Smooth muscle cell (in vitro differentiated cells): ENCODE data around the gene MUCL3. TPM values are rescaled to one million over a fixed set of nuclear protein-coding genes. Genes with fewer than 3 reads are reported as not detected.

Source experiments
- DNase-seq: peaks from one replicate; lab custom pipeline; 2025; ENCODE audit not compliant: unreplicated experiment; lab: John Stamatoyannopoulos, UW
- H2AFZ ChIP-seq: fragments of 200-600 bp; sonication (generic); 2 replicates; pipeline ENCODE4 v1.6.0; 2016; ENCODE audit warnings: antibody characterized with exemption, low read depth, mild to moderate bottlenecking
- H3F3A ChIP-seq: fragments of 200-600 bp; sonication (generic); 2 replicates; pipeline ENCODE4 v1.6.0; 2017; ENCODE audit warnings: antibody characterized with exemption, low read depth
- H3K27ac ChIP-seq: fragments of 200-600 bp; sonication (generic); 2 replicates; pipeline ENCODE4 v1.5.1; 2016; ENCODE audit warnings: low read depth, mild to moderate bottlenecking
- H3K27me3 ChIP-seq: fragments of 200-600 bp; sonication (generic); 2 replicates; pipeline ENCODE4 v1.6.1; 2016; ENCODE audit warnings: low read depth, mild to moderate bottlenecking
- H3K36me3 ChIP-seq: fragments of 200-600 bp; sonication (generic); 2 replicates; pipeline ENCODE4 v1.5.1; 2016; ENCODE audit warnings: low read depth
- H3K4me1 ChIP-seq: fragments of 200-600 bp; sonication (generic); 2 replicates; pipeline ENCODE4 v1.5.1; 2016; ENCODE audit warnings: low read depth
- H3K4me2 ChIP-seq: fragments of 200-600 bp; sonication (generic); 2 replicates; pipeline ENCODE4 v1.6.0; 2016; ENCODE audit warnings: mild to moderate bottlenecking
- H3K4me3 ChIP-seq: fragments of 200-600 bp; sonication (generic); 2 replicates; pipeline ENCODE4 v1.5.1; 2016; ENCODE audit warnings: mild to moderate bottlenecking
- H3K79me2 ChIP-seq: fragments of 200-600 bp; sonication (generic); 2 replicates; pipeline ENCODE4 v1.6.0; 2016; ENCODE audit warnings: low read depth, mild to moderate bottlenecking
- H3K9ac ChIP-seq: fragments of 200-600 bp; sonication (generic); 2 replicates; pipeline ENCODE4 v1.6.0; 2016; ENCODE audit warnings: low read depth
- H3K9me3 ChIP-seq: fragments of 200-600 bp; sonication (generic); replicated peaks from 2 replicates; pipeline ENCODE4 v1.5.1; 2016; ENCODE audit warnings: low read depth
- H4K20me1 ChIP-seq: fragments of 200-600 bp; sonication (generic); 2 replicates; pipeline ENCODE4 v1.6.0; 2016; ENCODE audit warnings: low read depth
- WGBS: methylation state at CpG from one replicate; pipeline ENCODE4 v1.1.7; 2016; ENCODE audit warnings: low lambda C conversion rate; 5-methylcytosine and 5-hydroxymethylcytosine counted together
- polyA plus RNA-seq: library from polyadenylated mRNA; unstranded; fragments of >200 nt; fragmentation: Nextera tagmentation; extraction: Ambion mirVana; gene quantifications from 2 replicates; pipeline ENCODE4 v1.2.1, GENCODE V29; 2016
- total RNA-seq: library from RNA; depleted of rRNA; stranded (reverse); fragments of >200 nt; gene quantifications from 2 replicates; pipeline ENCODE4 v1.2.3, GENCODE V29; 2014
- TF ChIP-seq, protein P1 (sequence below): fragments of 200-600 bp; sonication (generic); IDR thresholded peaks from 2 replicates; pipeline ENCODE4 v1.5.1; 2017; ENCODE audit warnings: borderline replicate concordance, mild to moderate bottlenecking, antibody characterized with exemption; ENCODE audit not compliant: insufficient read depth, poor library complexity, severe bottlenecking

Gene MUCL3, protein sequence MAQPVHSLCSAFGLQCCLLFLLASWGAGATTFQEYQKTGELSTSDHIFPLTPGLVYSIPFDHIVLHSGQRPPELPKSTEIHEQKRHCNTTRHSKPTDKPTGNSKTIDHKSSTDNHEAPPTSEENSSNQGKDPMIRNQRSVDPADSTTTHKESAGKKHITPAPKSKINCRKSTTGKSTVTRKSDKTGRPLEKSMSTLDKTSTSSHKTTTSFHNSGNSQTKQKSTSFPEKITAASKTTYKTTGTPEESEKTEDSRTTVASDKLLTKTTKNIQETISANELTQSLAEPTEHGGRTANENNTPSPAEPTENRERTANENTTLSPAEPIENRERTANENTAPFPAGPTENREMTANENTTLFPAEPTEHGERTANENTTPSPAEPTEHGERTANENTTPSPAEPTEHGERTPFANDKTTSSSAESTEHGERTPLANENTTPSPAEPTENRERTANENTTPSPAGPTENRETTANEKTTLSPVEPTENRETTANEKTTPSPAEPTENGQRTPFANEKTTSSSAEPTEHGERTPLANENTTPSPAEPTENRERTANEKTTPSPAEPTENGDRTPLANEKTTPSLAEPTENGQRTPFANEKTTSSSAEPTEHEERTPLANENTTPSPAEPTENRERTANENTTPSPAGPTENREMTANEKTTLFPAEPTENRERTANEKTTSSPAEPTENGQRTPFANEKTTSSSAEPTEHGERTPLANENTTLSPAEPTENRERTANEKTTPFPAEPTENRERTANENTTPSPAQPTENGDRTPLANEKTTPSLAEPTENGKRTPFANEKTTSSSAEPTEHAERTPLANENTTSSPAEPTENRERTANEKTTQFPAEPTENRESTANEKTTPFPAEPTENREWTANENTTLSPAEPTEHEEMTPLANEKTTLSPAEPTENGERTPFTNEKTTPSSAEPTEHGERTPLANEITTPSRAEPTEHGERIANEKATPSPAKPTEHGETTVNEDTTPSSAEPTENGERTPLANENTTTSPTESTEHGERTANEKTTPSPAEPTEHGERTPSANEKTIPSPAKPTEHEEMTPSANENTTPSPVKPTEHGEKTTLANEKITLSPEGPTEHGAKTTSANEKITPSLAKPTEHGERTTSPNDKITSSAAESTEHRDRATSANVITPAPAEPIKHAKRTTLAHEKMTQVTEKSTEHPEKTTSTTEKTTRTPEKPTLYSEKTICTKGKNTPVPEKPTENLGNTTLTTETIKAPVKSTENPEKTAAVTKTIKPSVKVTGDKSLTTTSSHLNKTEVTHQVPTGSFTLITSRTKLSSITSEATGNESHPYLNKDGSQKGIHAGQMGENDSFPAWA (N-terminal part only)
- total RNA-seq, result 0.31 TPM in 1 of 2 replicates, not detected in the other
- not detected in 2 replicates for polyA plus RNA-seq

GRCh38 chr6:30940361-30940986, at the start of gene MUCL3:
Gene MUCL3, plus strand, starts transcription at chr6:30940973. Its CDS starts 27 bp downstream, at chr6:30941000.
- TF ChIP-seq, protein P1, sequence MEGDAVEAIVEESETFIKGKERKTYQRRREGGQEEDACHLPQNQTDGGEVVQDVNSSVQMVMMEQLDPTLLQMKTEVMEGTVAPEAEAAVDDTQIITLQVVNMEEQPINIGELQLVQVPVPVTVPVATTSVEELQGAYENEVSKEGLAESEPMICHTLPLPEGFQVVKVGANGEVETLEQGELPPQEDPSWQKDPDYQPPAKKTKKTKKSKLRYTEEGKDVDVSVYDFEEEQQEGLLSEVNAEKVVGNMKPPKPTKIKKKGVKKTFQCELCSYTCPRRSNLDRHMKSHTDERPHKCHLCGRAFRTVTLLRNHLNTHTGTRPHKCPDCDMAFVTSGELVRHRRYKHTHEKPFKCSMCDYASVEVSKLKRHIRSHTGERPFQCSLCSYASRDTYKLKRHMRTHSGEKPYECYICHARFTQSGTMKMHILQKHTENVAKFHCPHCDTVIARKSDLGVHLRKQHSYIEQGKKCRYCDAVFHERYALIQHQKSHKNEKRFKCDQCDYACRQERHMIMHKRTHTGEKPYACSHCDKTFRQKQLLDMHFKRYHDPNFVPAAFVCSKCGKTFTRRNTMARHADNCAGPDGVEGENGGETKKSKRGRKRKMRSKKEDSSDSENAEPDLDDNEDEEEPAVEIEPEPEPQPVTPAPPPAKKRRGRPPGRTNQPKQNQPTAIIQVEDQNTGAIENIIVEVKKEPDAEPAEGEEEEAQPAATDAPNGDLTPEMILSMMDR, result no peak
- WGBS, result 93% methylated on average over 16 of the region's 16 CpGs
- H3K36me3 ChIP-seq, result no peaks in the 10 kb centered on the region
- H3K79me2 ChIP-seq, result no peaks in the 10 kb centered on the region
- no peaks in the 10 kb centered on the region for H4K20me1 ChIP-seq
- H3K9ac ChIP-seq, result no peak within 1 kb of the TSS
- no peak for DNase-seq
- H2AFZ ChIP-seq, result no peak within 1 kb of the TSS
- no peak within 1 kb of the TSS for H3K4me3 ChIP-seq
- no peaks in the 10 kb centered on the region for H3K27me3 ChIP-seq
- peaks cover 5% of the 10 kb centered on the region for H3K4me1 ChIP-seq
- H3F3A ChIP-seq, result no peaks in the 10 kb centered on the region
- no peak within 1 kb of the TSS for H3K4me2 ChIP-seq
- H3K27ac ChIP-seq, result no peak within 1 kb of the TSS
- no peaks in the 10 kb centered on the region for H3K9me3 ChIP-seq

DNA sequence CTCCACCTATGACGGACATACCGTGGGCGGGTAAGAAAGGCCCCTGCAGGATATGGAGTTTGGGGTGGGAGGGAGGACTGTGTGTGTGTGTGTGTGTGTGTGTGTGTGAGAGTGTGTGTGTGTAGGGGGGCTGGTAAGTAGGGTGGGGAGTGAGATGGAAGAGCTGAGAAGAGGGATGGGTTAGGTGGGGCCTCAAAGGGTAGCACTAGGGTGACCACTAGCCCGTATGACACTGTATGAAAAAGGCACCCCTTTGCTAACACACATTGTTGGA, 49.4 kb upstream of the MUCL3 start:
- Histone ChIP-seq H3K4me3 (no peak overlapping the region), H3K9me3 (no peaks in the 10 kb centered on the region), H3F3A (no peaks in the 10 kb centered on the region), H3K4me1 (peaks cover 20% of the 10 kb centered on the region), H3K27me3 (no peaks in the 10 kb centered on the region), H3K79me2 (peaks cover 28% of the 10 kb centered on the region), H3K36me3 (no peaks in the 10 kb centered on the region), H3K27ac (no peak overlapping the region), H4K20me1 (peaks cover 55% of the 10 kb centered on the region), H3K4me2 (no peak overlapping the region), H2AFZ (no peak overlapping the region), H3K9ac (no peak overlapping the region)
- WGBS, result 95% methylated on average over 4 of the region's 4 CpGs
- TF ChIP-seq, protein P1, result no peak
- DNase-seq, result no peak

- H2AFZ ChIP-seq, result no peak overlapping the region
- H3K4me2 ChIP-seq, result no peak overlapping the region
- no peak overlapping the region for H3K4me3 ChIP-seq
- no peaks in the 10 kb centered on the region for H3F3A ChIP-seq
- H3K79me2 ChIP-seq, result peaks cover 22% of the 10 kb centered on the region
- no peak for DNase-seq
- no peaks in the 10 kb centered on the region for H3K27me3 ChIP-seq
- WGBS, result 97% methylated on average over 21 of the region's 21 CpGs
- H3K9me3 ChIP-seq, result no peaks in the 10 kb centered on the region
- no peak overlapping the region for H3K27ac ChIP-seq
- no peak overlapping the region for H3K9ac ChIP-seq
- TF ChIP-seq, protein P1, result no peak
- H4K20me1 ChIP-seq, result peaks cover 49% of the 10 kb centered on the region
- peaks cover 14% of the 10 kb centered on the region for H3K4me1 ChIP-seq
- H3K36me3 ChIP-seq, result no peaks in the 10 kb centered on the region
Observed at GRCh38 chr6:30891816-30892538, 48.8 kb upstream of the MUCL3 start.
